ENCODE data around the gene RNF166. TPM values are rescaled to one million over a fixed set of nuclear protein-coding genes. Genes with fewer than 3 reads are reported as not detected.

The RNF166 gene
- total RNA-seq, 2 donors from 2014 or later: 24.2 to 27.2 TPM

DNA sequence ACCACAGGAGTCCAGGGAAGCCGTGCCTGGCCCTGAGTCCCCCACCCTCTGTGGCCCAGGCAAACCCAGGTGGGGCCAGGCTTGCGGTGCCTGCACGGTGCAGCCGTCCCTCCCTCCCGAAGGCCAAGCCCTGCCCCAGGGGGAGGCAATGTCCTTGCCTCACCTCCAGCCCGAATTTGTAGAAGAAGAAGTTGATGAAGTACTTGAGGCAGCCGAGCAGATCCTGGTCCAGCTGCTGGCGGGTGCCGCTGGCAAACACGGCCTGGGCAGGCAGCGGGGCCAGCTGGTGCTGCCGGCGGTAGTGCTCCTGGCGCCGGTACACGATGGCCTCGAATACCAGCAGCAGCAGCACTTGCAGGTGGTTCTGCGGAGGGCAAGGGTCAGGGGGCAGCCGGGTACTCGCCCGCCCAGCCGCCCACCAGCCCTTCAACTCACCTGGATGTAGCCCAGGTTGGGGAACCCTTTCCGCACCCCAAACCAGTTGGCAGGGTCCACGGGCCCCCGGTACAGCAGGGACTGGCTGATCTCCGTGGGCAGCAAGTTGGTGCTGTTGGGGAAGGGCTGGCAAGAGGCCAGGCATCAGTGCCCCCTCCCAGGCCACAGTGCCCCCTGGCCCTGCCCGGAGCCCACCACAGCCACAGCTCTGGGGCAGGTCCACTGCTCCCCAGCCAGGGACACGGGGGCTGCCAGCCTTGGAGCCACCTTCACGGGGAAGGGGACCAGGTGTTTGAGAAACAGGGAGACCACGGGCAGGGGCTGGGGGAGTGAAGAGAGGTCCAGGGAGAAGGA, 26.2 kb upstream of the RNF166 start:
- Mint-ChIP-seq H3K4me3 (no peak overlapping the region), H3K27ac (no peak overlapping the region), H3K4me1 (no peaks in the 10 kb centered on the region), H3K9me3 (no peaks in the 10 kb centered on the region), H3K27me3 (ENCODE audit: insufficient read depth) (no peaks in the 10 kb centered on the region), H3K36me3 (ENCODE audit: low read depth) (peaks cover 14% of the 10 kb centered on the region)
- TF ChIP-seq, protein P1, sequence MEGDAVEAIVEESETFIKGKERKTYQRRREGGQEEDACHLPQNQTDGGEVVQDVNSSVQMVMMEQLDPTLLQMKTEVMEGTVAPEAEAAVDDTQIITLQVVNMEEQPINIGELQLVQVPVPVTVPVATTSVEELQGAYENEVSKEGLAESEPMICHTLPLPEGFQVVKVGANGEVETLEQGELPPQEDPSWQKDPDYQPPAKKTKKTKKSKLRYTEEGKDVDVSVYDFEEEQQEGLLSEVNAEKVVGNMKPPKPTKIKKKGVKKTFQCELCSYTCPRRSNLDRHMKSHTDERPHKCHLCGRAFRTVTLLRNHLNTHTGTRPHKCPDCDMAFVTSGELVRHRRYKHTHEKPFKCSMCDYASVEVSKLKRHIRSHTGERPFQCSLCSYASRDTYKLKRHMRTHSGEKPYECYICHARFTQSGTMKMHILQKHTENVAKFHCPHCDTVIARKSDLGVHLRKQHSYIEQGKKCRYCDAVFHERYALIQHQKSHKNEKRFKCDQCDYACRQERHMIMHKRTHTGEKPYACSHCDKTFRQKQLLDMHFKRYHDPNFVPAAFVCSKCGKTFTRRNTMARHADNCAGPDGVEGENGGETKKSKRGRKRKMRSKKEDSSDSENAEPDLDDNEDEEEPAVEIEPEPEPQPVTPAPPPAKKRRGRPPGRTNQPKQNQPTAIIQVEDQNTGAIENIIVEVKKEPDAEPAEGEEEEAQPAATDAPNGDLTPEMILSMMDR (conservative IDR thresholded peaks at IDR 0.05): no peak
- H3K4me1 ChIP-seq (ENCODE audit: control insufficient read depth, insufficient read depth, low read length): no peaks in the 10 kb centered on the region
- WGBS, 2 experiments (ENCODE audit: insufficient coverage in 1 of 2, insufficient read length in 1 of 2): 91 to 96% methylated on average over 24 to 30 of the region's 30 CpGs
- DNase-seq: no peak
- H3K36me3 ChIP-seq (ENCODE audit: control insufficient read depth, insufficient read depth, low read length): peaks cover 14% of the 10 kb centered on the region
- H3K27me3 ChIP-seq (ENCODE audit: control insufficient read depth, insufficient read depth, low read length, poor library complexity, severe bottlenecking): no peaks in the 10 kb centered on the region
- H3K9ac ChIP-seq (ENCODE audit: extremely low read depth, low read length, poor library complexity, severe bottlenecking): no peak overlapping the region
- H3K4me3 ChIP-seq (ENCODE audit: low read length): no peak overlapping the region
- H3K9me3 ChIP-seq (ENCODE audit: control insufficient read depth, low read length): no peaks in the 10 kb centered on the region
- H3K27ac ChIP-seq (ENCODE audit: low read depth, low read length): no peak overlapping the region

GRCh38 chr16:88731699-88732098, 25.5 kb upstream of the RNF166 start:
- 96 to 100% methylated on average over 3 to 9 of the region's 15 CpGs for WGBS, 2 experiments (ENCODE audit: insufficient coverage in 1 of 2, insufficient read length in 1 of 2)
- H3K9ac ChIP-seq (ENCODE audit: extremely low read depth, low read length, poor library complexity, severe bottlenecking): no peak overlapping the region

GRCh38 chr16:88730632-88731607, 24.7 kb upstream of the RNF166 start:
- no peaks in the 10 kb centered on the region for H3K4me1 Mint-ChIP-seq
- no peak overlapping the region for H3K9ac ChIP-seq (ENCODE audit: extremely low read depth, low read length, poor library complexity, severe bottlenecking)
- no peaks in the 10 kb centered on the region for H3K27me3 ChIP-seq (ENCODE audit: control insufficient read depth, insufficient read depth, low read length, poor library complexity, severe bottlenecking)
- H3K36me3 ChIP-seq (ENCODE audit: control insufficient read depth, insufficient read depth, low read length): peaks cover 13% of the 10 kb centered on the region
- H3K4me1 ChIP-seq (ENCODE audit: control insufficient read depth, insufficient read depth, low read length): no peaks in the 10 kb centered on the region
- H3K27ac Mint-ChIP-seq: no peak overlapping the region
- DNase-seq: no peak
- H3K27ac ChIP-seq (ENCODE audit: low read depth, low read length): peak overlapping the region; percentile 32
- H3K27me3 Mint-ChIP-seq (ENCODE audit: insufficient read depth): no peaks in the 10 kb centered on the region
- peaks cover 18% of the 10 kb centered on the region for H3K36me3 Mint-ChIP-seq (ENCODE audit: low read depth)
- TF ChIP-seq, protein P1 (conservative IDR thresholded peaks at IDR 0.05): no peak
- H3K4me3 ChIP-seq (ENCODE audit: low read length): no peak overlapping the region
- H3K9me3 Mint-ChIP-seq: no peaks in the 10 kb centered on the region
- 91 to 92% methylated on average over 32 to 34 of the region's 34 CpGs for WGBS, 2 experiments (ENCODE audit: insufficient coverage in 1 of 2, insufficient read length in 1 of 2)
- no peaks in the 10 kb centered on the region for H3K9me3 ChIP-seq (ENCODE audit: control insufficient read depth, low read length)
- no peak overlapping the region for H3K4me3 Mint-ChIP-seq

More at GRCh38 chr16:88731699-88732098, 25.5 kb upstream of the RNF166 start:
- Histone ChIP-seq H3K4me1 (ENCODE audit: control insufficient read depth, insufficient read depth, low read length) (no peaks in the 10 kb centered on the region), H3K27me3 (ENCODE audit: control insufficient read depth, insufficient read depth, low read length, poor library complexity, severe bottlenecking) (no peaks in the 10 kb centered on the region), H3K36me3 (ENCODE audit: control insufficient read depth, insufficient read depth, low read length) (peaks cover 14% of the 10 kb centered on the region), H3K27ac (ENCODE audit: low read depth, low read length) (no peak overlapping the region), H3K4me3 (ENCODE audit: low read length) (no peak overlapping the region), H3K9me3 (ENCODE audit: control insufficient read depth, low read length) (no peaks in the 10 kb centered on the region)
- H3K27ac Mint-ChIP-seq: no peak overlapping the region
- no peaks in the 10 kb centered on the region for H3K27me3 Mint-ChIP-seq (ENCODE audit: insufficient read depth)
- no peaks in the 10 kb centered on the region for H3K9me3 Mint-ChIP-seq
- no peak for DNase-seq
- peaks cover 14% of the 10 kb centered on the region for H3K36me3 Mint-ChIP-seq (ENCODE audit: low read depth)
- TF ChIP-seq, protein P1 (conservative IDR thresholded peaks at IDR 0.05): no peak
- H3K4me1 Mint-ChIP-seq: no peaks in the 10 kb centered on the region
- no peak overlapping the region for H3K4me3 Mint-ChIP-seq

Data from endodermal cell (in vitro differentiated cells).